H1 (cell line): ENCODE measurements around the gene STXBP5. TPM values are rescaled to one million over a fixed set of nuclear protein-coding genes. Genes with fewer than 3 reads are reported as not detected.

Source experiments
- BACH1 ChIP-seq: IDR thresholded peaks from 2 replicates; pipeline ENCODE4 v1.6.1; 2012; ENCODE audit warnings: low read length, improper control_type of control experiment
- CEBPB ChIP-seq: IDR thresholded peaks from 2 replicates; pipeline ENCODE4 v1.6.1; 2012; ENCODE audit warnings: low read depth, low read length
- CHD7 ChIP-seq: fragments of 300-600 bp; sonication (generic); IDR thresholded peaks from 2 replicates; pipeline ENCODE4 v1.7.1; 2012; ENCODE audit warnings: low read length, moderate library complexity, mild to moderate bottlenecking, inconsistent platforms; ENCODE audit not compliant: insufficient replicate concordance
- CREB1 ChIP-seq: IDR thresholded peaks from 2 replicates; pipeline ENCODE4 v1.6.1; 2012; ENCODE audit warnings: inconsistent platforms
- CTCF ChIP-seq, 3 experiments: IDR thresholded peaks; 1 replicate in 2 of 3; 2 replicates in 1 of 3; pipeline versions ENCODE4 v1.5.1 to v1.6.1; 2011; ENCODE audit warnings: low read length in 3 of 3, mild to moderate bottlenecking in 3 of 3, inconsistent platforms in 2 of 3, low read depth in 1 of 3, moderate library complexity in 1 of 3; ENCODE audit not compliant: insufficient read depth in 1 of 3; ENCODE audit errors: control extremely low read depth in 1 of 3
- E2F6 ChIP-seq: IDR thresholded peaks from 2 replicates; pipeline ENCODE4 v1.6.1; 2012; ENCODE audit warnings: inconsistent platforms
- SAP30 ChIP-seq: fragments of 300-600 bp; sonication (generic); IDR thresholded peaks from 2 replicates; pipeline ENCODE4 v1.7.1; 2012; ENCODE audit warnings: low read length, moderate library complexity, mild to moderate bottlenecking, inconsistent platforms; ENCODE audit not compliant: insufficient read depth, insufficient replicate concordance
- polyA plus RNA-seq, 7 experiments: library from polyadenylated mRNA; depleted of rRNA in 3 of 7; stranded (reverse) in 5 of 7; unstranded in 2 of 7; fragments of >200 nt in 5 of 7; fragments of 200-250 nt in 2 of 7; gene quantifications; 1 replicate in 5 of 7; 2 replicates in 1 of 7; 4 replicates in 1 of 7; pipeline versions ENCODE4 v1.2.1 to v1.2.3, GENCODE V29; 2011 to 2013; ENCODE audit warnings: missing spikeins in 2 of 7, mixed read lengths in 2 of 7
- total RNA-seq: library from RNA; stranded (reverse); fragmentation: NEBNext Ultra II Directional; extraction: Animal tissue kit (Norgen Biotek cat#: 25700); gene quantifications from 2 replicates; pipeline ENCODE4 v1.2.1, GENCODE V29; 2021

The STXBP5 gene
- total and polyA plus RNA-seq, 2 of the 8 experiments (the other 6 are each of a cell fraction or from before 2014, with no cell fraction given), result 2.7 to 10.8 TPM

- no peak for TF ChIP-seq CHD7
- no peak for TF ChIP-seq CREB1
- no peak for TF ChIP-seq CTCF (IDR thresholded peaks at IDR 0.05; ENCODE audit: control extremely low read depth in 1 of 3, insufficient read depth in 1 of 3, low read depth in 1 of 3, low read length in 3 of 3)
- TF ChIP-seq BACH1, result no peak
- no peak for TF ChIP-seq E2F6
- no peak for TF ChIP-seq SAP30
- TF ChIP-seq CEBPB, result no peak
These were observed at the start of gene STXBP5 (continued) for GRCh38 chr6:147204060-147204785.
